ENCODE data around the gene LARP4B.

DNA sequence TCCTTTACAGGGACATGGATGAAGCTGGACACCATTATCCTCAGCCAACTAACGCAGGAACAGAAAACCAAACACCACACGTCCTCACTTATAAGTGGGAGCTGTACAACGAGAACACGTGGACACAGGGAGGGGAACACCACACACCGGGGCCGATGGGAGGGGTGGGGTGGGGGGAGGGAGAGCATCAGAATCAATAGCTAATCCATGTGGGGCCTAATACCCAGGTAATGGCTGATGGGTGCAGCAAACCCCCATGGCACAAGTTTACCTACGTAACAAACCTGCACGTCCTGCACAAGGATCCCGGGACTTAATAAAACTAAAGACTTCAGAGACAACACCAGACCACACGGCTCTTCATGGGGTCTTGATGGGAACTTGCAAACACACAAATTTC lies 159.9 kb downstream of the LARP4B start:
- TF ChIP-seq EZH2 (IDR thresholded peaks at IDR 0.05; ENCODE audit: borderline replicate concordance, insufficient read depth, low read length, poor library complexity, severe bottlenecking): no peak
- TF ChIP-seq, protein P1, sequence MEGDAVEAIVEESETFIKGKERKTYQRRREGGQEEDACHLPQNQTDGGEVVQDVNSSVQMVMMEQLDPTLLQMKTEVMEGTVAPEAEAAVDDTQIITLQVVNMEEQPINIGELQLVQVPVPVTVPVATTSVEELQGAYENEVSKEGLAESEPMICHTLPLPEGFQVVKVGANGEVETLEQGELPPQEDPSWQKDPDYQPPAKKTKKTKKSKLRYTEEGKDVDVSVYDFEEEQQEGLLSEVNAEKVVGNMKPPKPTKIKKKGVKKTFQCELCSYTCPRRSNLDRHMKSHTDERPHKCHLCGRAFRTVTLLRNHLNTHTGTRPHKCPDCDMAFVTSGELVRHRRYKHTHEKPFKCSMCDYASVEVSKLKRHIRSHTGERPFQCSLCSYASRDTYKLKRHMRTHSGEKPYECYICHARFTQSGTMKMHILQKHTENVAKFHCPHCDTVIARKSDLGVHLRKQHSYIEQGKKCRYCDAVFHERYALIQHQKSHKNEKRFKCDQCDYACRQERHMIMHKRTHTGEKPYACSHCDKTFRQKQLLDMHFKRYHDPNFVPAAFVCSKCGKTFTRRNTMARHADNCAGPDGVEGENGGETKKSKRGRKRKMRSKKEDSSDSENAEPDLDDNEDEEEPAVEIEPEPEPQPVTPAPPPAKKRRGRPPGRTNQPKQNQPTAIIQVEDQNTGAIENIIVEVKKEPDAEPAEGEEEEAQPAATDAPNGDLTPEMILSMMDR (IDR thresholded peaks at IDR 0.05; ENCODE audit: poor library complexity, severe bottlenecking): no peak
- no peak for TF ChIP-seq POLR2AphosphoS5 (IDR thresholded peaks at IDR 0.05)
- TF ChIP-seq SMC3 (conservative IDR thresholded peaks at IDR 0.05; ENCODE audit: poor library complexity): no peak
- no peak for TF ChIP-seq MXI1 (conservative IDR thresholded peaks at IDR 0.05; ENCODE audit: poor library complexity, severe bottlenecking)
